Osteoblast (primary cell): ENCODE measurements around the gene SLC25A11. TPM values are rescaled to one million over a fixed set of nuclear protein-coding genes. Genes with fewer than 3 reads are reported as not detected.

Source experiments
- DNase-seq: peaks from one replicate; pipeline ENCODE4 v3.0.0; 2011; ENCODE audit warnings: low spot score, mixed read lengths; ENCODE audit not compliant: insufficient read length; ENCODE audit errors: missing footprints
- H2AFZ ChIP-seq: 2 replicates; pipeline ENCODE4 v1.6.0; 2011; ENCODE audit warnings: mild to moderate bottlenecking, low read length
- H3K27ac ChIP-seq: 2 replicates; pipeline ENCODE4 v1.5.1; 2011; ENCODE audit warnings: mild to moderate bottlenecking, low read depth, low read length, moderate library complexity
- H3K27me3 ChIP-seq: 2 replicates; pipeline ENCODE4 v1.6.0; 2012; ENCODE audit warnings: mild to moderate bottlenecking, control low read depth, inconsistent platforms, low read length, moderate library complexity; ENCODE audit not compliant: insufficient read depth
- H3K36me3 ChIP-seq: 2 replicates; pipeline ENCODE4 v1.5.1; 2011; ENCODE audit warnings: mild to moderate bottlenecking, low read length, control low read depth, moderate library complexity; ENCODE audit not compliant: insufficient read depth
- H3K4me1 ChIP-seq: 2 replicates; pipeline ENCODE4 v1.5.1; 2011; ENCODE audit warnings: mild to moderate bottlenecking, low read length, control low read depth, moderate library complexity; ENCODE audit not compliant: insufficient read depth
- H3K4me2 ChIP-seq: 2 replicates; pipeline ENCODE4 v1.6.0; 2011; ENCODE audit warnings: mild to moderate bottlenecking, low read length; ENCODE audit not compliant: insufficient read depth
- H3K4me3 ChIP-seq: fragments of 200-600 bp; sonication (generic); 3 replicates; pipeline ENCODE4 v1.5.1; 2012; ENCODE audit warnings: mild to moderate bottlenecking, low read length, inconsistent platforms; ENCODE audit not compliant: insufficient read depth
- H3K79me2 ChIP-seq: 2 replicates; pipeline ENCODE4 v1.6.0; 2012; ENCODE audit warnings: mild to moderate bottlenecking, low read length, control low read depth, inconsistent platforms; ENCODE audit not compliant: insufficient read depth
- H3K9me3 ChIP-seq: 2 replicates; pipeline ENCODE4 v1.5.1; 2011; ENCODE audit warnings: low read depth, low read length, control low read depth
- H4K20me1 ChIP-seq: 2 replicates; pipeline ENCODE4 v1.6.0; 2012; ENCODE audit warnings: mild to moderate bottlenecking, low read length, control low read depth; ENCODE audit not compliant: insufficient read depth
- CTCF ChIP-seq: IDR thresholded peaks from 2 replicates; pipeline ENCODE4 v1.5.1; 2011; ENCODE audit warnings: mild to moderate bottlenecking, low read depth, low read length, moderate library complexity; ENCODE audit errors: extremely low read depth
- total RNA-seq: library from RNA; depleted of rRNA; stranded (reverse); fragments of >200 nt; gene quantifications from 2 replicates; pipeline ENCODE4 v1.2.3, GENCODE V29; 2012

Gene SLC25A11
- total RNA-seq, 1 donor, result 47.4 TPM

- Histone ChIP-seq H3K4me3 (no peak overlapping the region), H3K27ac (peak overlapping the region; percentile 68), H2AFZ (no peak overlapping the region), H3K9me3 (no peaks in the 10 kb centered on the region), H3K4me1 (peaks cover 50% of the 10 kb centered on the region), H3K4me2 (peak overlapping the region; percentile 92), H3K27me3 (no peaks in the 10 kb centered on the region), H3K79me2 (peaks cover 83% of the 10 kb centered on the region), H3K36me3 (peaks cover 51% of the 10 kb centered on the region), H4K20me1 (peaks cover 61% of the 10 kb centered on the region)
- TF ChIP-seq CTCF, result no peak
- peak; percentile 1 for DNase-seq
Measured at GRCh38 chr17:4944163-4944553, 4.3 kb upstream of the SLC25A11 start.

- no peak for TF ChIP-seq CTCF
- H3K27me3 ChIP-seq, result no peaks in the 10 kb centered on the region
- H3K9me3 ChIP-seq, result no peaks in the 10 kb centered on the region
- peak; percentile 77 for DNase-seq
- no peak overlapping the region for H3K4me3 ChIP-seq
- H2AFZ ChIP-seq, result no peak overlapping the region
- peaks cover 57% of the 10 kb centered on the region for H3K36me3 ChIP-seq
- peaks cover 56% of the 10 kb centered on the region for H3K4me1 ChIP-seq
- H3K79me2 ChIP-seq, result peaks cover 92% of the 10 kb centered on the region
- H3K4me2 ChIP-seq, result no peak overlapping the region
- H3K27ac ChIP-seq, result peak overlapping the region; percentile 27
- H4K20me1 ChIP-seq, result peaks cover 65% of the 10 kb centered on the region
Measured at GRCh38 chr17:4942760-4943508, 3.1 kb upstream of the SLC25A11 start.

- Histone ChIP-seq H3K4me1 (peaks cover 48% of the 10 kb centered on the region), H3K4me3 (peak overlapping the region; percentile 95), H3K27me3 (no peaks in the 10 kb centered on the region), H3K36me3 (peaks cover 64% of the 10 kb centered on the region), H3K27ac (peak overlapping the region; percentile 91), H4K20me1 (peaks cover 51% of the 10 kb centered on the region), H3K4me2 (peak overlapping the region; percentile 98), H3K9me3 (no peaks in the 10 kb centered on the region), H2AFZ (no peak overlapping the region), H3K79me2 (peaks cover 78% of the 10 kb centered on the region)
- peak; percentile 55 for DNase-seq
- no peak for TF ChIP-seq CTCF
Measured at GRCh38 chr17:4941319-4941610, 1.4 kb upstream of the SLC25A11 start.

GRCh38 chr17:4940555-4941318 lies 891 bp upstream of the SLC25A11 start:
- Histone ChIP-seq H3K27ac (peak overlapping the region; percentile 91), H3K9me3 (no peaks in the 10 kb centered on the region), H3K36me3 (peaks cover 61% of the 10 kb centered on the region), H3K79me2 (peaks cover 73% of the 10 kb centered on the region), H3K4me1 (peaks cover 43% of the 10 kb centered on the region), H2AFZ (peak overlapping the region; percentile 93), H3K4me3 (peak overlapping the region; percentile 95), H4K20me1 (peaks cover 46% of the 10 kb centered on the region), H3K4me2 (peak overlapping the region; percentile 98), H3K27me3 (no peaks in the 10 kb centered on the region)
- DNase-seq, result peak; percentile 96
- no peak for TF ChIP-seq CTCF
